CD4-positive, CD25-positive, alpha-beta regulatory T cell (primary cell): ENCODE measurements around the gene NCOR2. TPM values are rescaled to one million over a fixed set of nuclear protein-coding genes. Genes with fewer than 3 reads are reported as not detected.

Source experiments
- ATAC-seq, 2 donors: fragments of 150-1000 bp; cut with Tn5 transposase; one replicate each; pipeline ENCODE4 v1.10.0; 2021; ENCODE audit warnings: low read depth in 2 of 2, moderate number of reproducible peaks in 2 of 2, moderate library complexity in 1 of 2
- DNase-seq, 3 donors: peaks; one replicate each; pipeline versions ENCODE4 v3.0.0 to v3.0.0-alpha.2; 2012 to 2022; ENCODE audit warnings: mixed read lengths in 1 of 3
- H3K27ac ChIP-seq: one replicate; pipeline ENCODE4 v1.7.0; 2013; ENCODE audit warnings: mild to moderate bottlenecking, low read length; ENCODE audit not compliant: insufficient read depth, poor library complexity, severe bottlenecking
- H3K27me3 ChIP-seq: one replicate; pipeline ENCODE4 v1.7.0; 2013; ENCODE audit warnings: low read length; ENCODE audit not compliant: control insufficient read depth, insufficient read depth
- H3K36me3 ChIP-seq: one replicate; pipeline ENCODE4 v1.7.0; 2013; ENCODE audit warnings: mild to moderate bottlenecking, low read length, moderate library complexity; ENCODE audit not compliant: control insufficient read depth, insufficient read depth
- H3K4me1 ChIP-seq: 2 replicates; pipeline ENCODE4 v1.7.0; 2013; ENCODE audit warnings: mild to moderate bottlenecking, low read length; ENCODE audit not compliant: insufficient read depth, control insufficient read depth, poor library complexity, severe bottlenecking
- H3K4me3 ChIP-seq: one replicate; pipeline ENCODE4 v1.7.0; 2013; ENCODE audit warnings: low read depth, mild to moderate bottlenecking, low read length, moderate library complexity
- H3K9me3 ChIP-seq, 2 experiments: 1 replicate in 1 of 2; 2 replicates in 1 of 2; pipeline ENCODE4 v1.7.0; 2013; ENCODE audit warnings: low read length in 2 of 2, mild to moderate bottlenecking in 1 of 2, moderate library complexity in 1 of 2; ENCODE audit not compliant: control insufficient read depth in 2 of 2
- H3K27ac Mint-ChIP-seq, 3 donors: one replicate each; pipeline ENCODE4 v1.8.0; 2020 to 2022; ENCODE audit warnings: mild to moderate bottlenecking in 3 of 3, mixed read lengths in 3 of 3, moderate library complexity in 2 of 3
- H3K27me3 Mint-ChIP-seq: one replicate; pipeline ENCODE4 v1.8.0; 2022; ENCODE audit warnings: mild to moderate bottlenecking, mixed read lengths
- H3K36me3 Mint-ChIP-seq: one replicate; pipeline ENCODE4 v1.8.0; 2020; ENCODE audit warnings: mixed read lengths
- H3K4me1 Mint-ChIP-seq, 4 donors: one replicate each; pipeline ENCODE4 v1.8.0; 2020 to 2022; ENCODE audit warnings: mixed read lengths in 4 of 4, mild to moderate bottlenecking in 1 of 4
- H3K4me3 Mint-ChIP-seq, 4 donors: one replicate each; pipeline ENCODE4 v1.8.0; 2020 to 2022; ENCODE audit warnings: mild to moderate bottlenecking in 4 of 4, mixed read lengths in 4 of 4, moderate library complexity in 3 of 4
- H3K9me3 Mint-ChIP-seq, 7 donors: one replicate each; pipeline ENCODE4 v1.8.0; 2020 to 2022; ENCODE audit warnings: mixed read lengths in 7 of 7, mild to moderate bottlenecking in 3 of 7, moderate library complexity in 2 of 7
- polyA plus RNA-seq, 4 donors: library from polyadenylated mRNA; unstranded; fragments of 300-500 nt; fragmentation: Illumina TruSeq; gene quantifications; one replicate each; pipeline ENCODE4 v1.2.3, GENCODE V29; 2021
- total RNA-seq: library from RNA; stranded (reverse); gene quantifications from one replicate; pipeline ENCODE4 v1.2.3, GENCODE V29; 2022

Gene NCOR2
- total and polyA plus RNA-seq, 5 donors from 2014 or later = 2.0 to 134 (median 2.5) TPM

DNA sequence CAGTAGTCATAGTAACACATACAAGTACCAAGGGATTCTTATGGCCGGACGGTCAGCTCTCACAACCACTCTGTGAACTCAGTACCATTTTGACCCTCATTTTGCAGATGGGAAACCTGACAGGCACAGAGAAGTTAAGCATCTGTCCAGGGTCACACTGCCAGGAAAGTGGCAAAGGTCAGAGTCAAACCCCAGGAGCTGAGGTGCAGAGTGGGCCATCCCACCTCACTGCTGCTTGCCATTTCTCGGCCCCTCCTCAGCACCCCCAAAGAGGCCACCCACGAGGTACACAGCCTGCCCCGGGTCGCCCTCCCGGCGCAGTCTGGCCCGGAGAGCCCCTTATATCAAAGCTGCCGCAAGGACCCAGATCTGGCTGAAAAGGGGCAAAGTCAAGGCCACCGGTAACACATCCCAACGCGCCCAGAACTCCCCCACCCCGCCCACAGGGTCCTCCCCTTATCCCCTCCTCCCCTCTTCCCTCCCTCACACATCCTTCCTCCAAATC lies 1.7 kb downstream of the NCOR2 start:
- H3K4me1 ChIP-seq = peaks cover 25% of the 10 kb centered on the region
- no peaks in the 10 kb centered on the region for H3K36me3 Mint-ChIP-seq

DNA sequence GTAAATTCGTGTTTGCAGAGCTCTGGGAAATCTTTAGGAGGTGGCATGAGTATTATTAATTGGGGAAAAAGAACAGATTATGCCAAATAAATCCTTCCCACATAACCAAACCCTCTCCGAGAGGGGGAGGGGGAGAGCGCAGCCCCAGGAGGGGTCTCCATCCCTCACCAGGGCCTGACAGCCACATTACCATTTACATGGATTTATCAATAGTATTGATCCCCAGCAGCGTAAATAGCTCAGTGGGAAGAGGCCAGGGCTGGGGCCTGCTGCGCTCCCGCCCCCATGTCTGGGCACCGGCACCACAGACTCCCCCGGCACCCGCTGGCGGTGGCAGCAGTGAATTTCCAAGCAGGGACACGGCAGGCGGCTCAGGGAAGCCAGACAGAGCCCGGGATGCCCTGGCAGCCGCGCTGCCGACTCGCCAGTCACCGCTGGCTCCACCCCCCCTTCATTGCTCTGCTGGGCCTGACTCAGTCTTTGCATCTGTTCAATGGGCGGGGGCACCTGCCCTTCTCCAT lies 2.4 kb downstream of the NCOR2 start:
- Histone ChIP-seq H3K36me3 (no peaks in the 10 kb centered on the region), H3K4me3 (no peak overlapping the region), H3K27ac (no peak overlapping the region), H3K9me3 (no peaks in the 10 kb centered on the region), H3K4me1 (peaks cover 25% of the 10 kb centered on the region), H3K27me3 (no peaks in the 10 kb centered on the region)
- Mint-ChIP-seq H3K9me3 (no peaks in the 10 kb centered on the region), H3K27ac (peak overlapping the region in 1 of 3 donors; percentile 58), H3K4me1 (peaks cover 0 to 47% (median 18%) of the 10 kb centered on the region in 4 donors), H3K4me3 (peak overlapping the region; percentile 62 to 95 (median 82)), H3K27me3 (no peaks in the 10 kb centered on the region), H3K36me3 (no peaks in the 10 kb centered on the region)
- ATAC-seq (no peak), DNase-seq (no peak)

More for the DNA sequence above, 1.7 kb downstream of the NCOR2 start:
- Mint-ChIP-seq H3K4me3 (peak overlapping the region; percentile 88 to 95 (median 94)), H3K27me3 (no peaks in the 10 kb centered on the region), H3K9me3 (peaks cover 0 to 1% (median 0%) of the 10 kb centered on the region in 7 donors), H3K4me1 (peaks cover 0 to 44% (median 18%) of the 10 kb centered on the region in 4 donors), H3K27ac (peak overlapping the region in 2 of 3 donors; percentile 58 to 91)
- no peak for DNase-seq
- Histone ChIP-seq H3K27me3 (no peaks in the 10 kb centered on the region), H3K9me3 (no peaks in the 10 kb centered on the region), H3K36me3 (no peaks in the 10 kb centered on the region), H3K4me3 (peak overlapping the region; percentile 49), H3K27ac (peak overlapping the region; percentile 81)
- no peak for ATAC-seq

DNA sequence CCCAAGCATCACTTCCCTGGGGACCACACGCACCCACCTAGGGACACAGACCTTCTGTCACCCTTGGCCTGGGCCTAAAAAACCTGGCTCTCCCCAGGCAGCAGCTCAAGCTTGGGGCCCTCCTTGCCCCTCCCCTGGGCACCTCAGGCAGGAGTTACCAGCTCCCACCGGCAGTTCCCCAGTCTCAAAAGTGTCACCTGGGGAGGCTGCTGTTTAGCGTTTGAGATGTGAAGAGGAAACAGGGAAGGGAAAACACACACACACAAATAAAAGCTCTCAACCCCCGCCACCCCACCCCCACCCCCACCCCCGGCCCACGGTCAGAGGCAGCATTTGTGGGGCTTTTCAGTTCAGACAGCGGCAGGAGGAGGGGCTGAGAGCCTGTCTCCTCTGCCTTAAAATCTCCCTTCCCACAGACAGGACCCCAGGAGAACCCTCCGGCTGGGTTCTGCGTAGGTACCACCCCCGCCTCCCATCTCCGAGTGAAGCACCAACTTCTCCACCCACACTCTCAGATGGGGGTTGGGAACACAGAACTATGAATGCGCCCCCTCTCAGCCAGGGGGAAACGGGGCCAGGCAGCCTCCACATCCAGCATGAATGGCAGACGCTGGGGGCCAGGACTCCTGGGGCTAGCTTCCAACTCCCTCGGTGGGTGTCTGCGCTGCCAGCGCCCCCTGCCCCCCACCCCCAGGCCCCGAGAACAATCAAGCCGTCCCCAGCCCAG lies 3.0 kb downstream of the NCOR2 start:
- Histone ChIP-seq H3K4me3 (no peak overlapping the region), H3K36me3 (no peaks in the 10 kb centered on the region), H3K27ac (no peak overlapping the region), H3K9me3 (no peaks in the 10 kb centered on the region), H3K27me3 (no peaks in the 10 kb centered on the region), H3K4me1 (peaks cover 25% of the 10 kb centered on the region)
- no peaks in the 10 kb centered on the region for H3K27me3 Mint-ChIP-seq
- ATAC-seq (no peak), DNase-seq (no peak)
- H3K9me3 Mint-ChIP-seq = no peaks in the 10 kb centered on the region
- peaks cover 4% of the 10 kb centered on the region for H3K36me3 Mint-ChIP-seq
- peaks cover 0 to 50% (median 18%) of the 10 kb centered on the region in 4 donors for H3K4me1 Mint-ChIP-seq
- peak overlapping the region in 1 of 4 donors; percentile 64 for H3K4me3 Mint-ChIP-seq
- no peak overlapping the region for H3K27ac Mint-ChIP-seq

DNA sequence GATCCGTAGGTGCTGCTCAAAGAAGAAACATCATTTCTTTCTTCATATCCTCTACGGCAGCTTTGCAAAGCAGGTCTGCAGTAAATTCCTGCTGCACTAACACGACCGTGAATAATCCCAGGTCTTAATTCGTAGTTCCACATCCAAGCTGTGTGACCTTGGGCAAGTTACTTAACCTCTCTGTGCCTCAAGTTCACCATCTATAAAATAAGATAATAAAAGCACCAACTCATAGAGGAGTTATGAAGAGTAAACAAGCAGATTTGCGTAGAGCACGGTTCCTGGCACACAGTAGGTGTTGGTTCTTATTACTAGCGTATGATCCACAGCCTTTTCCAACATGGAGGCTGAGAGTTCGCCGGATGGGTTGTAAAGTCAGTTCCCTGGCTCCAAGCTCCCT lies 3.6 kb downstream of the NCOR2 start:
- H3K27ac Mint-ChIP-seq = no peak overlapping the region
- Histone ChIP-seq H3K27ac (no peak overlapping the region), H3K4me3 (no peak overlapping the region), H3K9me3 (no peaks in the 10 kb centered on the region), H3K27me3 (no peaks in the 10 kb centered on the region), H3K4me1 (peaks cover 25% of the 10 kb centered on the region), H3K36me3 (no peaks in the 10 kb centered on the region)
- no peaks in the 10 kb centered on the region for H3K27me3 Mint-ChIP-seq
- ATAC-seq (no peak), DNase-seq (no peak)
- H3K36me3 Mint-ChIP-seq = peaks cover 4% of the 10 kb centered on the region
- no peaks in the 10 kb centered on the region for H3K9me3 Mint-ChIP-seq
- H3K4me1 Mint-ChIP-seq = peaks cover 0 to 53% (median 18%) of the 10 kb centered on the region in 4 donors
- H3K4me3 Mint-ChIP-seq = peak overlapping the region; percentile 35 to 64 (median 58)

DNA sequence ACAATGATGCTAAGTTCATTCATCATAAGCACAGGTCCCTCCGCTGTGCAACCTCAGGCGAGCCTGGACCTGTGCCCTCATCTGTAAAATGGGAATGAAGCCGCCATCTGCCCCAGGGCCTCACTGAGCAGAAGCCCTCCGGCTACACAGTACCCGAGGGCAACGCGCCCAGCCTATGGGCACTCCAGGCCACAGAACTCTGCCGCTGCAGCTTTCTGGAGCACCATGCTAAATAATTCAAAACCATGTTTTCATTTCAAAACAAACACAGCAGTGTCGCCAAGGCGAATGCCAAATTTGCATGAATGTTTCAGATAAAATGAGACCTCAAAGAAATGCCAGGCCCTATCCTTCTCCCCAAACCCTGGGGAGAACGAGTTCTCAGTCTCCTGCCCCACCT lies 4.0 kb downstream of the NCOR2 start:
- no peaks in the 10 kb centered on the region for H3K9me3 ChIP-seq
- H3K27ac Mint-ChIP-seq = no peak overlapping the region
- H3K27me3 Mint-ChIP-seq = no peaks in the 10 kb centered on the region
- H3K4me1 Mint-ChIP-seq = peaks cover 0 to 54% (median 18%) of the 10 kb centered on the region in 4 donors
- peaks cover 4% of the 10 kb centered on the region for H3K36me3 Mint-ChIP-seq
- H3K4me3 Mint-ChIP-seq = peak overlapping the region in 3 of 4 donors; percentile 35 to 64 (median 63)
- no peak overlapping the region for H3K27ac ChIP-seq
- no peak overlapping the region for H3K4me3 ChIP-seq
- no peak for ATAC-seq
- H3K9me3 Mint-ChIP-seq = no peaks in the 10 kb centered on the region
- H3K27me3 ChIP-seq = no peaks in the 10 kb centered on the region
- H3K4me1 ChIP-seq = peaks cover 25% of the 10 kb centered on the region
- H3K36me3 ChIP-seq = no peaks in the 10 kb centered on the region
- DNase-seq = no peak

DNA sequence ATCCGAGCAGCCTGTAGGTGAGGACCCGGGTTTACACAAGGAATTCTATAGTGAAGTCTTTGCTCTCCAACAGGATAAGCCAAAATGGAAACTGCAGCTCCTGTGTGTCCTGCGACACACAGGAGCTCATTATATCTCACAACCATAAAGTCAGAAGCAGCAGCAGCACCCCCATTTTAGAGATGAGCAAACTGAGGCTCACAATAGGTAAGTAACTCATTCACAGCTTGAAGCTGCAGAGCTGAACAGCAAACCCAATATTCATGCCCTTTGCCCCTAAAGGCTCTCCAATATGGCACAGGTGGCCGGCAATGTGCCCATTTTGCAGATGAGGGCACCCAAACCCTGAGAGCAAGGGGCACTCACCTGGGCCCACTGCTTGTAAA lies 4.6 kb downstream of the NCOR2 start:
- DNase-seq (no peak), ATAC-seq (no peak)
- Histone ChIP-seq H3K27me3 (no peaks in the 10 kb centered on the region), H3K4me1 (peaks cover 21% of the 10 kb centered on the region), H3K27ac (no peak overlapping the region), H3K4me3 (no peak overlapping the region), H3K9me3 (no peaks in the 10 kb centered on the region), H3K36me3 (no peaks in the 10 kb centered on the region)
- peak overlapping the region in 1 of 4 donors; percentile 35 for H3K4me3 Mint-ChIP-seq
- H3K9me3 Mint-ChIP-seq = no peaks in the 10 kb centered on the region
- peaks cover 0 to 51% (median 17%) of the 10 kb centered on the region in 4 donors for H3K4me1 Mint-ChIP-seq
- peak overlapping the region in 1 of 3 donors; percentile 52 for H3K27ac Mint-ChIP-seq
- peaks cover 4% of the 10 kb centered on the region for H3K36me3 Mint-ChIP-seq
- no peaks in the 10 kb centered on the region for H3K27me3 Mint-ChIP-seq

DNA sequence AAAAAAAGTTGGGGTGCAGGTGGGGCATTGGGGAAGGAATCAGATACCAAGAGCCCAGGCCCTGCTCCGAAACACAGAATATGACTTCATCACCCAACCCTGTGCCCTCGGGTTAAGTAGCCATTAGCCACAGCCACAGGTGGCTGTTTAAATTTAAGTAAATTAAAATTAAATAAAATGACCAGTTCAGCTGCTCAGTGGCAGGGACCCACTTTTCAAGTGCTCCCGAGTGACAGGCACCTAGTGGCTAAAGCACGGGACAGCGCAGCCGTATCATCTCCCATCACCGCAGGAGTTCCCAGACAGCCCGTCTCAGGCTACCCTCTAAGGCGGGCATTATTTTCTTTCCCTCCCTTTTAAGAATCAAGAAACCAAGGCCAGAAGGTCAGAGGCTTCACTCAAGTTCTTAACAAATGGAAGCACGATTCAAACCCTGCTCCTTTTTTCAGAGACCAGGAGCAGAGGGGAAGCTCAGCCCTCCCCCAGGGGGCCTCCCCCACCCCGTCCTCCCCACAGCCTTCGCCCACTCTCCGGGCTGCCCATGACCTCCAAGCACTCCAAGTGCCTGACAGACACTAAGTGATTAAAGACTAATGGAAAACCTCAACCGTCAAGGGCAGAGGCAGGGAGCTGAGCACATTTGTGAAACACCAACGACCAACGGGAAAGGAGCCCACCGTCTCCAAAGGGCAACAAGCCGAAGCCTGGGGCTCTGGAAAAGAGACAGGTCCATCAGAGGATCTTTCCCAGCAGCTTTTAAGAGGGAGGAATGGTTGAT lies 5.2 kb downstream of the NCOR2 start:
- peaks cover 4% of the 10 kb centered on the region for H3K36me3 Mint-ChIP-seq
- DNase-seq (no peak), ATAC-seq (no peak)
- Histone ChIP-seq H3K9me3 (no peaks in the 10 kb centered on the region), H3K4me1 (peaks cover 22% of the 10 kb centered on the region), H3K4me3 (no peak overlapping the region), H3K36me3 (no peaks in the 10 kb centered on the region), H3K27ac (no peak overlapping the region), H3K27me3 (no peaks in the 10 kb centered on the region)
- H3K4me3 Mint-ChIP-seq = no peak overlapping the region
- H3K27ac Mint-ChIP-seq = peak overlapping the region in 1 of 3 donors; percentile 52
- H3K4me1 Mint-ChIP-seq = peaks cover 0 to 54% (median 18%) of the 10 kb centered on the region in 4 donors
- no peaks in the 10 kb centered on the region for H3K9me3 Mint-ChIP-seq
- no peaks in the 10 kb centered on the region for H3K27me3 Mint-ChIP-seq
